GM19452 (cell line): Measurements from ENCODE around the gene RELL1.

Source experiments
- ATAC-seq: cut with Tn5 transposase; IDR thresholded peaks from one replicate; pipeline ENCODE4 v1.9.1; 2021; ENCODE audit not compliant: unreplicated experiment

Gene RELL1

DNA sequence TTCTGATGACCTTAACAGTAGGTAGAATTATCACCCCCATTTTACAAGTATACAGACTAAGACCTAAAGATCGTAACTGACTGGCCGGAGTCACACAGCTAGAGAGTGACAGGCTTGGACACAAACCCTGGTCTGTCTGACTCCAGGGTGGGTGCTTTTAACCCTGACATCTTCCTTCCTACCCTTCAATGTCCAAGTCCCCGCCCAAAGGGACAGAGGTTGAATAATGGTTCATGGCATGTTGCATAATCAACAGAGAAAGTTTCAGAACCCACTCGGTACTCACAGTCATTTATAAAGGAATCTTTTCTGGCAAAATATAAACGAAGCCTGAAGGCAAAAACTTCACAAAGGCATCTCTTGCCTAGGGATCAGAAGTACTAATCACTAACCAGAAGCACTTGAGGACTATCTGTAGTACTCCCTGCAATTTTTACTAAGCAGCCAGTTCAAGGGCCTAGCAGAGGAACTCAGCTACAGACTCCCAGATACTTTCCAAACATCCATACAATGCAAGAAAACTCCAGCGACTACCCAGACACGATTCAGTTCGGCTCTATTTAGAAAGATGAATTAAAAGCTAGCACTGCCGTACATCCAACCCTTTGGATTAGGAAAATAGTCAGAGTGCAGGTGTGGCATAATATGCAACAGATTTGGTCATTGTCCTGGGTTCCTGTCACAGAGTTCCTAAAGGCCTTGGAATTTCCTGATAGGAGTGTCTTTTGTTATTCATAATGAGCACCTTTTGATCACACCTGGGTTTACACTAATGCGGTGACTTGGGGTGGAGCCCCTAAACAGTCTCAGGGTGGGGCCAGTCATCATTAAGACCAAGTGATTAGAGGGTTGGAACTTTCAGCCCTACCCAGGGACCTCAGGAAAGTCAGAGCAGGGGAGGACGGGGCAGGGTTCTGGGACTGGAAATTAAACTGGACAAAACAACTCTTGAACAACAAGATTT, 44.0 kb downstream of the RELL1 start:
- no peak for ATAC-seq

DNA sequence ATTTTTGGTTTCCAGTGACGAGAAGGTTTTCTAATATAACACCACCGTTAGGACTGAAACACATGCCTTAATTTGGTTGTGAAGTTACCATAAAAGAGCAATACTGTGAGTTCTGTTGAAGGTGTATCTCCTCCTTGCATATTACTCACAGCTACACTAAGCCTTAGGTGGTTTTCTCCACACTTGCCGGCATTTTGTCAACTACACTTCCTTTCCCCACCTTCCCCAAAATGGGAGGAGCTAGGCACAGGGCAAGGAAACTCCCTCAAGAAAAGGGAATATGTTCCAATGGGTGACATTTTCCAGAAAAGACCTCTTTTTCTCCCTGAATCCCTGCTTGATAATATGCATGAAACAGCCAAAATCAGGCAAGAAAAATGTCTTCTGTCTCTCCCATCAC, 44.8 kb downstream of the RELL1 start:
- ATAC-seq: no peak

DNA sequence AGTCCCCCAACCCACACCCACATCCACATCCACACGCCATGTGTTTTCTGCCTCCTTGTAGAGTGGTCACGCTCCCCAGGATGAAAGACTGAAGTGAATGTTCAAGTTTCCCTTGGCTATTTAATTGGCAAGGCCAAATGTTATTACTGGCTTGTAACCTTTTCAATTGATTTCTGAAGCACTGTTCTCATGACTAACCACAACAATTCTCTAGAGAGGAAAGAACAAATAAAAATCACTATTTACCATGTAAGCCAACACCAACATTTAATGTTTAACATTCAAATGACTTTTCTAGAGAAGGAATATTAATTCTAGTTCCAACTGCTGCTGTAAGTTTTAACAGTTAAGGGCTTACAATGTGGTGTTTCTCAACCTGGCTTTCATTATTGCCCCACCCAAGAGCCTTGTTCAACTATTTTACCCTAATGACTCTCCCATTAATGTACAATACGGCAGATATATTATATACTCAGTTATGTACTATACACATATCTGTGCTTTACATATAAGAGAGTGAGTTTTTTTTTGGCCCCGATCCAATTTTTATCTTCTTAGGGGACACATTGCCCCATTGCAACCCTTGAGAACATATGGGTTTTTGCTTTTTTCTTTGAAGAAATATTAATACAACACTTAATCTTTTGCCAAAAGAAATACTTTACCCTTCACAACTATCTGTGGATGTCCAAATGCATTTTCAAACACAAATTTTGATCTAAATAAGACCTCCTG, 46.5 kb downstream of the RELL1 start:
- no peak for ATAC-seq

DNA sequence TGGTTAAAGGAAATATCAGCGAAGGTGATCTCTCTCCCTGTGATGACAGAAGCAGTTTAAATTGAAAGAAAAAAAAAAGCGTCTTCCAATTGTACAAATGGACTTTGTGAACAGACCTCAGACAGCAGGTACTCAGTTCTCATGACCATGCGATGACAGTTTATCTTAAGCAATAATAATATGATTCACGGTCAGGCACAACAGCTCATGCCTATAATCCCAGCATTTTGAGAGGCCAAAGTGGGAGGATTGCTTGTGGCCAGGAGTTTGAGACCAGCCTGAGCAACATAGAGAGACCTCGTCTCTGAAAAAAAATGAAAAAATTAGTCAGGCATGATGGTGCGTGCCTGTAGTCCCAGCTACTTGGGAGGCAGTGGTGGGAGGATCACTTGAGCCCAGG, 51.0 kb downstream of the RELL1 start:
- ATAC-seq: no peak

DNA sequence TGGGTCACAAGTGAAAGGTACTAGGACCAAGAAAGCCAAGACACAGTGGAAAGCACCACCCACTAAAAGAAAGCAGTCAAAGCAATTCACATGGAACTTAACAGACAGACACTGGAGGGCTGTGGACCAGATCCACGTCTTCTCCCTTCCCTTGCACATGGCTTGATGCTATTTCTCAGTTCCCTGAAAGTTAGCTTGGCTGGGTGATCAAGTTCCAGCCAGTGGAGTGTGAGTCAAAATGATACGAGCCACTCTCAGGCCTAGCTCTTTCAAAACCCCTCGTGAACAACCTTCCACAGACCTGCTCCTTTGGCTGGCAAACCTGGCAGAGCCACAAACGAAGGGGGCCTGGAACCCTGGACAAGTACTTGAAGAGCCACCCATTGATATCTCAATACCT, 52.0 kb downstream of the RELL1 start:
- ATAC-seq: no peak

DNA sequence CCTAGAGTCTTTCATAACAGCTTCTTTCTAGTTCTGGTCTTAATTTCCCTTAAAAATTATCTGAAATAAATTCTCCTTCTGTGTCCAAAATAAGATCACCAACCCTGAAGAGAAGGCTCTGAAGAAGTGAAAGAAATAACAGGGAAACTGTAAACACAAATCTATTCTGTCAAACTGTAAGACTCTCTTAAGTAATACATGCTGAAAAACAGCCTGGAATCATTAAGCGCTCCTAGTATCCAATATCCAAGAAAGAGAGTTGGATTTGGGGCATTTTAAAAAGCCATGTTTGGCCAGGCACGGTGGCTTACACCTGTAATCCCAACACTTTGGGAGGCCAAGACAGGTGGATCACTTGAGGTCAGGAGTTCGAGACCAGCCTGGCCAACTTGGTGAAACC, 53.3 kb downstream of the RELL1 start:
- ATAC-seq: no peak

DNA sequence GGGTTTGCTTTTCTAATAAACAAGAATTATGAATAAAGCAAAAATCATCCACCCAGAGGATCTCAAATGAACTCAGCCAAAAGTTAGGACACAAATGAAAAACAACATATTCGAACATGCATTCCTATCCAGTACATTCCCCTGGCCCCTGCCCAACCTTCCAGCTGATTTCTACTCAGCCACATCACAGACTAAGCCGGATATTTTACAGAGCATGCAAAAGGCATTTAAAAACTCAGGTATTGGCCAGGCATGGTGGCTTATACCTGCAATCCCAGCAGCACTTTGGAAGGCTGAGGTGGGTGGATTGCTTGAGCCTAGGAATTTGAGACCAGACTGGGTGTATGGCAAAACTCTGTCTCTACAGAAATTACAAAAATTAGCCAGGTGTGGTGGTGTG, 54.6 kb downstream of the RELL1 start:
- no peak for ATAC-seq

DNA sequence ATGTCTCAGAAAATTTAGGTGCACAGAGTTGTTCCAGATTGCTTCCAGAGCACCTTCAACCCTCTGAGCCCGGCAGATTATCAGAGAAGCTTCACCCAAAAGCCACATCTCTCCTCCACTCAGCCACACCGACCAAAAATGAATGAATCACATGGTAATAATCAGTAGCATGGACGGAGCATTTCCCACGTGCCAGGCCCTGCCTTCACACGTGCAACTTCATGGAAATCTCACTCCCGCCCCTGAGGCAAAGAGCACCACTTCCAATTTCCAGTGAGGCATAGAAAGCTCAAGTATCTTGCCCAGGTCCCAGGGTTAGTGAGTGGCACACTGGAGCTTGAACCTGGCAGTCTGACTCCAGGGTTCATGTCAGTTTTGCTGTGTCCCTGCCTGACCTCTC, 56.5 kb downstream of the RELL1 start:
- no peak for ATAC-seq

DNA sequence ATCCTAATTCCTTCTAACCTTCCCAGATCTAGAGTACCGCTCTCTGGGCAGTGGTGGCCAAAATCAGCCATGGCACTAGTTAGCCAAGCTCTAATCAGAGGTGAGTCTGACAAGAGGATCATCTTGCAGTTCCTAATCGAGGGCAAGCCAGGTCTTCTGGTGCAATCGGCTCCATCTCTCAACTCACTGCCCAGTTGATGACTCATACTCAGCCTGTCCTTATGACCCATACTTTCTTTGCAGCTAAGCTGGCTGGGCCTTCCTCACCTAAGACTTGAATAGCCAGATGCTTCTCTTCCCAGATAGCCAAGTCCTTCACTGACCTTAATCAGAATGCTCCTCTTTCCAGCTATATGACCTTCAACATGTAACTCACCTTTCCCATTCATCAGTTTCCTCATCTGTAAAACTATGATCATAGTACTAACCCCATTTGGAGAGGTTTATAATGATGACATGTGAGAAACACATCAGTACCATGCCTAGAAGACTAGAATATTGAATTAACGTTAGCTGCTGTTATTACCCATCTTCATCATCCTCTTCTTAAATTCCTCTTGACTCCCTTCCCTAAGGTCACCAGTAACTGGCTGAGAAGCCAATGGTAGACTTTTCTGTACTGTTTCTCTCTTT, 57.1 kb downstream of the RELL1 start:
- no peak for ATAC-seq

DNA sequence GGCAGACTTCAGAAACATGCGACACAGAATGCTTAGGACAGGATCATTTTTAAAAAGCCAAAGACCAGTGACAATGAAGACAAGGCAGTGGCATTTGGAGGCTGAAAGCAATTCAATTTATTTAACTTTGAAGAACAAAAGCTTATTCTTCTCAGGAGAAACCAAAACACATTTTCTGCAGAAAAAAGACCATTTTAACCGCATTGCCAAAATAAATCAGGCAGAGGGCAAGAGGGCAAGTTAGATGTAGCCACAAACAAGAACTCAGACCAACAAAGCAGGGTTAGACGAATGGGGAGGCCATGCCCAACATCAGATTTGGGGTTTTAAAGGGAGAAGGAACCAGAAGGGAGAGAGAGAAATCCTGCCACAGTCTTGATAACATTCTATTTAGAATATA, 58.9 kb downstream of the RELL1 start:
- no peak for ATAC-seq

DNA sequence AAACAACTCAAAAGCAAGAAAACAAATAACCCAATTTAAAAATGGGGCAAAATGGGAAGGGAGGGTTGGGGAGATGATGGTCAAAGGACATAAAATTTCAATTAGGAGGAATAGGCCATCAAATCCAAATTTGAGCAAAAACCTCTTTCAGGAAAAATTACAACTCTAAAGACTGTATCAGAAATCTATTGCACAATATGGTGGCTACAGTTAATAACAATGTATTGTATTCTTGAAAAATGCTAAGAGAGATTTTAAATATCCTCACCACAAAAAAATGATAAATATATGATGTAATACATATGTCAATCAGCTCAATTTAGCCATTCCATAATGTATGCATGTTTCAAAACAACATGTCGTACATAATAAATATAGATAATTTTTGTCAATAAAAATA, 60.7 kb downstream of the RELL1 start:
- no peak for ATAC-seq

DNA sequence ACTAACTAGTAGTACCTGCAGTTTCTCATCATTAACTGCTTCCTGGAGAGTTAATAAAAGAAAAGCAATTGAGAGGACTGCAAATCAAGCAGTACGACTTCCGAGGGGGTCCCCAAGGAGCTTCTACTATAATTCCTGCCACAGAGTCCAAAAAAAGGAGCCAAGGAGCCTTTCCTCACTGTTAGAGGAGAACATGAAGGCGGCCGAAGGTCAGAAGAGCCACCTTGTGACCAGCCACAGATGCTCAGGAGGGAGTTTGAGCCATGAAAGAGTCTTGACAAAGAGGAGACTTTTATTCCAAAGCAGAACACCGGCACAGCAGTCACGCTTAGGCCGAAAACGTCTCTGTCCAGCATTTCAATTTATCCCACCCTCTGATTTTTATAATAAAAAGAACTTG, 62.2 kb downstream of the RELL1 start:
- ATAC-seq: no peak

DNA sequence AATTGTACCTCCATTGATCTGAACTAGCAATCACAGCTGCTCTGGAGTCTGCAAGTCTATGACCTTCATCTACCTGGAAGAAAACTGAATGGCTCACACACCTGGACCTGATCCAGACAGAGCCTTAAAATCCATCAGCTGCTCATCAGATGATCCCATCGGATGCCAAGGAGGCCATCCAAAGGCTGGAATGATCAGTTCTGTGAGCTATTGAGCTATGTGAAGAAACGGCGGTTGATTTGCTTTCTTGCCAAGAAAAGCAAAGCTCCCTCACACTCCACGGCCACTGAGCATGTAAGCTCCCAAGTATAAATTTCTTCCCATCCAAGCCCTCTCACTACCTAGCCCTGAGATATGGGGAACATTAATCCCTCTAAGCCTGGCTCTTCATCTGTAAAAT, 63.1 kb downstream of the RELL1 start:
- no peak for ATAC-seq

DNA sequence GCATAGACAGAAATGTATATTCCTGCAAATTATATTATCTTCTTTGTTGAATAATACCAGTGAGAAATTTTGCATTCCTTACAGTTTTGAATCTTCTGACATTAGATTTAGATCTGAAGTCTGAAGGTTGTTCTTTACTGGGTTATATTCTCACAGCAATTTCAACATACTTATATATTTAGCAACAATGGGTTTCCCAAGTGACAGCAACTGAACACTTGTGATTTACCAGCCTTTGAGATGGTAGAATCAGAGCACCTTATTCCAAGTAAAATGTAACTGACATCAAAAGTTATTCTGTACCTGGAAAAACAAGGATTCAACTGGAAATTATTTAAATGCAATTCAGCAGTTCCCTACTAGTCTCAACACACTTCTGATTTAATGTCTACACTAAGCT, 66.0 kb downstream of the RELL1 start:
- no peak for ATAC-seq

DNA sequence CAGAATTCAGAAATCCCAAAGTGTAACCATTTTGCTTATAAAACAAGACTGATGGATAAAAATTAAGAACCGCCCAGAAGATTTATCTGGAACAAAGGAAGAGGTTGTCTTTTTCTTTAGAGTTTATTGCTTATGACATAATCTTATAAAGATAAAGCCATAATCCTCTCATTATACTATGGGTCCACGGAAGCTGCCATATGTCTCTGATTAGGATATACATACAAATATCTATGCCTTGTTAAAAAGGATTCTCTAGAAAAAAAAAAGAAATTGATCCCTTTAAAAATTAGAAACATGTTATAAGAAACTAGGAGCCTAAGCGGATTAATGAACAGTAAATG, 70.5 kb downstream of the RELL1 start:
- no peak for ATAC-seq

DNA sequence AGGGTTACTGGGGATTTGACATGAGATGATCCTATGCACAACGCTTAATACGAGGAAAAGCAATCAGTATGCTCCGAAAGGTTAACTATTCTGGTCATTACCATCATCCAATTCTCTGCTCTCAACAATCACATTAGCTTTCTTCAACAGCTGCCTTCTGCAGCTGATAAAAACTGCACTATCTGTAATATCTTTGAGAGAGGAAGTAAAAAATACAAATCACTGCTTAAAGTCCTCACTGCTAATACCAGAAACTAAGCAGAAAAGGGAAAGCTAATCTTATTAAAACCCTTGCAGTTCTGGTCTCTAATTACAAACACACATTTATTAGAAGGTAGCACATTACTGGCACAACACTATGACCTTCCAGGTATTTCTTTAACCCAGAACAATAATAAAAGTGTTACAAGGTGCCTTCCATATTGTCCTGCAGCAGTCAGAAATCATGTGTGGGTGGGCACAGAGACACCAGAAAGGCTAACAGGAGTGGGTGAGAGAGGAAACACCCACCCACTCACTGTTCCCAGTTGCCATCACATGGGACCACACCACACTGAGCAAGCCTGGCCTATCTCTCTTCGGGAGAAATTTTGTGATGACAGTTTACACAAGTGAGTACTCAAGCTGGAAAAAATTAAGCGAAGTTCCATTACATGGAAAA, 71.0 kb downstream of the RELL1 start:
- ATAC-seq: no peak

DNA sequence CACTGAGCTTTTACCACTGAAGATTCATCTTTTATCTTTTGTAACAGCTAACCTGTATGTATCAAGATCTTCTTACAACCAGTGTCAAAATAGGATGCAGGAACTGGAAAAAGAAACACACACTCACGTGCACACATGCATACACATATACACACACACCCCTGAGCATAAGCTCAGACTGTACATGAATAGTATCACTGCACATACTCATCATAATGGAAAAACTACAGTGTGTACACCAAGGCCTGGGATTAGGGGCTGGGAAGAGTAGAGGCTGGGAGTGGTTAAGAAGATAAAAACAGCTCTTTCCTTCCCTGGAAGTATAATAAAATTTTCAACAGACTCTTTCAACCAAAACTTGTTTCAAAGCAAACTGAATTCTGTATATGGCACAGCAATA, 73.4 kb downstream of the RELL1 start:
- no peak for ATAC-seq

DNA sequence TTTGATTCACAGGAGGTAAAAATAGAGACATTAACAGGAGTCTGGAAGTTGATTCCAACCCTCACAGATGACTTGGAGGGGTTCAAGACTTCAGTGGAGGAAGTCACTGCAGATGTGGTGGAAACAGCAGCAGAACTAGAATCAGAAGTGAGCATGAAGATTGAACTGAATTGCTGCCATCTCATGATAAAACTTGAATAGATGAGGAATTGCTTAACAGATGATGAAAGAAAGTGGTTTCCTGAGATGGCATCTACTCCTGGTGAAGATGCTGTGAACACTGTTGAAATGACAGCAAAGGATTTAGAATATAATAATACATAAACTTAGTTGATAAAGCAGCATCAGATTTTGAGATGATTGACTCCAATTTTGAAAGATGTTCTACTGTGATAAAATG, 76.5 kb downstream of the RELL1 start:
- ATAC-seq: no peak

DNA sequence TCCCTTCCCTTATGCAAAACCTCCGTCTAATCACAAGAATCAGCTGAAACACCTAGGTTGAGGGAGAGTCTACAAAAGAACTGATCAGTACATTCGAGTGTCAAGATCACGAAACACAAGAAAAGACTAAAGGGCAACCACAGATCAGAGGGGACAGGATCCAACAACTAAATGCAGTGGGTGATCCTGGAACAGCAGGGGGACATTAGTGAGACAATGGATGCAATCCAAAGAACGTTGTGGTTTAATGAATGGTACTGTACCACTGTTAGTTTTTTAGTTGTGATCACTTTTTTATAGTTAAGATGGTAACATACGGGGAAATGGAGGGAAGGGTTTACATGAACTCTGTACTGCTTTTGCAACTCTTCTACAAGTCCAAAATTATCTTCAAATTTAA, 79.2 kb downstream of the RELL1 start:
- no peak for ATAC-seq

DNA sequence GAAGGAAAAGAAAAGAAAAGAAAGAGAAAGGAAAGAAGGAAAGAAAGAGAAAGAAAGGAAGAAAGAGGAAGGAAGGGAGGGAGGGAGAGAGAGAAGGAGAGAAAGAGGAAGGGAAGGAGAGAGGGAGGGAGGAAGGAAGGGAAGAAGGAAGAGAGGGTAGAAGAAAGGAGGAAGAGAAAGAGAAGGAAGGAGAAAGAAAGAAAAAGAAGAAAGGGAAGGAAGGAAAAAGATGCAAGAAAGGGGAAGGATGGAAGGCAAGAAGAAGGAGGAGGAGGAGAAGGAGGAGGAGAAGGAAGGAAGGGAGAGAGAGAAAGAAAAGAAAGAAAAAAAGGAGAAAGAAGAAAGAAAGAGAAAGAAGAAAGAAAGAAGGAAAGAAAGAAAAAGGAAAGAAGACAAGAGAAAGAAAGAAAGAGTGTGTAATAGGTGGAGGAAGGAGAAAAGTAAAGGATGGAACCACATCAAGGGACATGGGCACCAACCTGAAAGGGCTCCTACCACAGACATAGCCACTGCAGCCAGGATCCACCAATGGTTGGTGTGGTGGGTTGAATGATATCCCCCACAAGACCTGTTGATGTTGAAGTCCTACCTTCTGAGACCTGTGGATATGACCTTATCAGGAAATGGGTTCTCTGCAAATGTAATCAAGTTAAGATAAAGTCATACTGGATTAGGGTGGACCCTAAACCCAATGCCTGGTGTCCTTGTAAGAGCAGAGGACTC, 80.2 kb downstream of the RELL1 start:
- ATAC-seq: no peak

DNA sequence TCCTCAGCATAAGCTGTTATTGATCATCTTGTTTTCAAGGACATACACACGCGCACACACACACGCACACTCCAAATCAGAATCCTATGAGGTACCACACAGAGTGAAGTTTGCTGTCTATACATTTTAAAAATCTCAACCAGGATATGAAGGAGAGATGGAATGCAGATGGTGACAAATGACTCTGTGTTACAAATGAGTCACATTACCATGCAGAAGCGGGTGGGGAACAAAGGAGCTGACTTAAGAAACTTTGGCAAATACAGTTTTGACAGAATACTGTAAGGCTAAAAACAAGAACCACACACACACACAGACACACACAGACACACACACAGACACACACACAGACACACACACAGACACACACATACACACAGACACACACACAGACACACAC, 81.7 kb downstream of the RELL1 start:
- ATAC-seq: no peak
